Left ventricle myocardium inferior (tissue), 1 donor: Measurements from ENCODE around the gene EDN3. TPM values are rescaled to one million over a fixed set of nuclear protein-coding genes. Genes with fewer than 3 reads are reported as not detected.

Experiments used
- DNase-seq: peaks from one replicate; pipeline ENCODE4 v3.0.0-alpha.2; 2020
- H3K27ac ChIP-seq: fragments of 200-600 bp; replicated peaks from 2 replicates; pipeline ENCODE4 v1.8.0; 2021
- H3K27me3 ChIP-seq: fragments of 200-600 bp; 2 replicates; pipeline ENCODE4 v1.8.0; 2021; ENCODE audit warnings: low read depth
- H3K36me3 ChIP-seq: fragments of 200-600 bp; 2 replicates; pipeline ENCODE4 v1.8.0; 2021
- H3K4me1 ChIP-seq: fragments of 200-600 bp; 2 replicates; pipeline ENCODE4 v1.8.0; 2021
- H3K4me3 ChIP-seq: fragments of 200-600 bp; 2 replicates; pipeline ENCODE4 v1.8.0; 2021; ENCODE audit warnings: mild to moderate bottlenecking, moderate library complexity
- H3K9me3 ChIP-seq: fragments of 200-600 bp; replicated peaks from 2 replicates; pipeline ENCODE4 v1.8.0; 2021
- CTCF ChIP-seq: fragments of 200-600 bp; IDR thresholded peaks from 2 replicates; pipeline ENCODE4 v1.8.0; 2021; ENCODE audit warnings: antibody characterized with exemption, mild to moderate bottlenecking, borderline replicate concordance
- intact Hi-C: fragments of 100-400 bp; cut with micrococcal nuclease; formaldehyde crosslinking; loops from one replicate; pipeline ENCODE4 v1.11.0; 2022
- total RNA-seq: library from RNA; stranded (reverse); fragmentation: NEBNext Ultra II Directional; extraction: Animal tissue kit (Norgen Biotek cat#: 25700); gene quantifications from one replicate; pipeline ENCODE4 v1.2.1, GENCODE V29; 2021
- donor health status: DM: no; HTN: yes; CAD: no; lungs with severe emphysema.

Gene EDN3
- total RNA-seq, 1 donor from 2014 or later, result not detected

GRCh38 chr20:59322585-59323454, 22.4 kb downstream of the EDN3 start:
- Histone ChIP-seq H3K27me3 (peaks cover 60% of the 10 kb centered on the region), H3K4me3 (no peak overlapping the region), H3K27ac (no peak overlapping the region), H3K36me3 (no peaks in the 10 kb centered on the region), H3K4me1 (no peaks in the 10 kb centered on the region), H3K9me3 (no peaks in the 10 kb centered on the region)
- no peak for TF ChIP-seq CTCF
- intact Hi-C loops, result no loop called here
- no peak for DNase-seq

- no peak overlapping the region for H3K27ac ChIP-seq
- no peaks in the 10 kb centered on the region for H3K36me3 ChIP-seq
- no peaks in the 10 kb centered on the region for H3K4me1 ChIP-seq
- TF ChIP-seq CTCF, result no peak
- DNase-seq, result no peak
- no peak overlapping the region for H3K4me3 ChIP-seq
- H3K9me3 ChIP-seq, result no peaks in the 10 kb centered on the region
- intact Hi-C loops, result no loop called here
- H3K27me3 ChIP-seq, result peaks cover 65% of the 10 kb centered on the region
Observed at GRCh38 chr20:59323731-59324130, 23.3 kb downstream of the EDN3 start.

- Histone ChIP-seq H3K9me3 (no peaks in the 10 kb centered on the region), H3K4me1 (no peaks in the 10 kb centered on the region), H3K4me3 (no peak overlapping the region), H3K27me3 (peaks cover 74% of the 10 kb centered on the region), H3K36me3 (no peaks in the 10 kb centered on the region), H3K27ac (no peak overlapping the region)
- no peak for TF ChIP-seq CTCF
- intact Hi-C loops, result no loop called here
- DNase-seq, result no peak
Observed at GRCh38 chr20:59324521-59325141, 24.2 kb downstream of the EDN3 start.

GRCh38 chr20:59325142-59325523, 24.7 kb downstream of the EDN3 start:
- Histone ChIP-seq H3K4me1 (no peaks in the 10 kb centered on the region), H3K4me3 (no peak overlapping the region), H3K27me3 (peaks cover 76% of the 10 kb centered on the region), H3K9me3 (no peaks in the 10 kb centered on the region), H3K36me3 (no peaks in the 10 kb centered on the region), H3K27ac (no peak overlapping the region)
- intact Hi-C loops, result no loop called here
- no peak for TF ChIP-seq CTCF
- DNase-seq, result no peak

GRCh38 chr20:59326188-59326587, 25.8 kb downstream of the EDN3 start:
- H3K27ac ChIP-seq, result no peak overlapping the region
- no peaks in the 10 kb centered on the region for H3K4me1 ChIP-seq
- peaks cover 77% of the 10 kb centered on the region for H3K27me3 ChIP-seq
- H3K4me3 ChIP-seq, result no peak overlapping the region
- intact Hi-C loops, result no loop called here
- no peak for DNase-seq
- no peak for TF ChIP-seq CTCF
- no peaks in the 10 kb centered on the region for H3K36me3 ChIP-seq
- H3K9me3 ChIP-seq, result no peaks in the 10 kb centered on the region
